GM18907 (cell line): ENCODE measurements around the gene ABHD2.

ENCODE experiments used
- ATAC-seq: cut with Tn5 transposase; IDR thresholded peaks from one replicate; pipeline ENCODE4 v1.9.1; 2021; ENCODE audit warnings: mild to moderate bottlenecking, moderate library complexity; ENCODE audit not compliant: unreplicated experiment

Gene ABHD2

GRCh38 chr15:89161666-89162065 lies 73.4 kb downstream of the ABHD2 start:
- no peak for ATAC-seq

GRCh38 chr15:89163271-89164055 lies 75.2 kb downstream of the ABHD2 start:
- ATAC-seq = no peak

- ATAC-seq = no peak
Observed at GRCh38 chr15:89164712-89165211, 76.5 kb downstream of the ABHD2 start.

- ATAC-seq = no peak
Observed at GRCh38 chr15:89165677-89166076, 77.4 kb downstream of the ABHD2 start.

GRCh38 chr15:89167267-89168176 lies 79.3 kb downstream of the ABHD2 start:
- ATAC-seq = peak; percentile 80

- no peak for ATAC-seq
Observed at GRCh38 chr15:89168316-89168833, 80.1 kb downstream of the ABHD2 start.

- ATAC-seq = no peak
Observed at GRCh38 chr15:89170364-89170763, 82.1 kb downstream of the ABHD2 start.

GRCh38 chr15:89171136-89172072 lies 83.1 kb downstream of the ABHD2 start:
- no peak for ATAC-seq

- no peak for ATAC-seq
Observed at GRCh38 chr15:89172921-89173320, 84.7 kb downstream of the ABHD2 start.

GRCh38 chr15:89174476-89174875 lies 86.2 kb downstream of the ABHD2 start:
- ATAC-seq = no peak

GRCh38 chr15:89175617-89176191 lies 87.4 kb downstream of the ABHD2 start:
- ATAC-seq = no peak

- ATAC-seq = no peak
Observed at GRCh38 chr15:89177116-89177515, 88.9 kb downstream of the ABHD2 start.

- ATAC-seq = no peak
Observed at GRCh38 chr15:89177633-89178306, 89.5 kb downstream of the ABHD2 start.

GRCh38 chr15:89178307-89178977 lies 90.2 kb downstream of the ABHD2 start:
- ATAC-seq = no peak

GRCh38 chr15:89179966-89180875 lies 92.0 kb downstream of the ABHD2 start:
- peak; percentile 57 for ATAC-seq

GRCh38 chr15:89184357-89184756 lies 96.1 kb downstream of the ABHD2 start:
- ATAC-seq = no peak

GRCh38 chr15:89184886-89185526 lies 96.8 kb downstream of the ABHD2 start:
- no peak for ATAC-seq
